ENCODE measurements around the gene ASCL5. TPM values are rescaled to one million over a fixed set of nuclear protein-coding genes. Genes with fewer than 3 reads are reported as not detected.

ASCL5 gene
- total and polyA plus RNA-seq, 2 of the 13 experiments (the other 11 are each of a cell fraction or from before 2014, with no cell fraction given): not detected

- TF ChIP-seq ZXDC (CRISPR knock-in tag; IDR thresholded peaks at IDR 0.05) (no peak), SIN3B (IDR thresholded peaks at IDR 0.05; ENCODE audit: low read length) (no peak), CBX2 (IDR thresholded peaks at IDR 0.05; ENCODE audit: low read depth, low read length) (no peak), CBX2 (CRISPR knock-in tag; IDR thresholded peaks at IDR 0.05; ENCODE audit: low read depth) (no peak), ZHX2 (IDR thresholded peaks at IDR 0.05; ENCODE audit: low read depth) (peak; percentile 32; the same call in 1 of the 2 replicates), ZHX2 (CRISPR knock-in tag; IDR thresholded peaks at IDR 0.05; ENCODE audit: borderline replicate concordance) (no peak), MIER2 (CRISPR knock-in tag; IDR thresholded peaks at IDR 0.05) (no peak), IRF1 (CRISPR knock-in tag; IDR thresholded peaks at IDR 0.05; ENCODE audit: low read depth) (no peak), NFIC (IDR thresholded peaks at IDR 0.05; ENCODE audit: low read length) (no peak), ZC3H4 (CRISPR knock-in tag; IDR thresholded peaks at IDR 0.05; ENCODE audit: borderline replicate concordance) (0 out of 2 replicates have a peak, but pooled peaks have one; percentile 80), MAFK (conservative IDR thresholded peaks at IDR 0.05 in 1 of 2, IDR thresholded peaks at IDR 0.05 in 1 of 2; ENCODE audit: low read length in 2 of 2) (no peak), ZFP1 (CRISPR knock-in tag; IDR thresholded peaks at IDR 0.05) (no peak), ZNF570 (CRISPR knock-in tag; IDR thresholded peaks at IDR 0.05; ENCODE audit: borderline replicate concordance) (no peak), ZNF564 (CRISPR knock-in tag; IDR thresholded peaks at IDR 0.05) (no peak), JUN (CRISPR knock-in tag; IDR thresholded peaks at IDR 0.05) (0 out of 2 replicates have a peak, but pooled peaks have one; percentile 22), POLR2G (IDR thresholded peaks at IDR 0.05; ENCODE audit: low read depth, low read length) (peak; percentile 53; the same call in 1 of the 2 replicates), ARNT2 (CRISPR knock-in tag; IDR thresholded peaks at IDR 0.05; ENCODE audit: low read depth) (no peak), ZNF18 (CRISPR knock-in tag; IDR thresholded peaks at IDR 0.05; ENCODE audit: insufficient replicate concordance) (no peak)
Observed at GRCh38 chr1:201154389-201155165, 27.6 kb upstream of the ASCL5 start, which contains the start of gene TMEM9 (continued).
